K562 (cell line): ENCODE measurements around the gene ATP6V0E2. TPM values are rescaled to one million over a fixed set of nuclear protein-coding genes. Genes with fewer than 3 reads are reported as not detected.

Experiments
- ATAC-seq: fragments of 200-7000 bp; cut with Tn5 transposase; 3 replicates; pipeline ENCODE4 v1.9.1; 2020; ENCODE audit warnings: moderate library complexity
- BruUV-seq: library from RNA; stranded (reverse); fragments of 400-500 nt; replicated peaks from 2 replicates; lab custom pipeline; 2021; lab: Mats Ljungman, UMichigan
- CTCF ChIA-PET: fragments of 300-600 bp; formaldehyde crosslinking; extraction: SDS; loops from one replicate; lab custom pipeline; 2021; ENCODE audit warnings: low intra/inter-chr PET ratio; lab: Yijun Ruan, JAX
- POLR2A ChIA-PET: fragments of 300-600, 350-650 bp; sonication (Branson Sonifier 250); formaldehyde crosslinking; extraction: SDS; loops from one replicate; lab custom pipeline; 2021; ENCODE audit warnings: antibody characterized with exemption, inconsistent platforms; lab: Yijun Ruan, JAX
- DNase-seq, 4 experiments: peaks; one replicate each; pipeline versions ENCODE4 v3.0.0 to v3.0.0-alpha.2; 2011 to 2018; ENCODE audit warnings: low spot score in 3 of 4, mixed read lengths in 3 of 4; ENCODE audit errors: extremely low read depth in 1 of 4
- FAIRE-seq: peaks from 2 replicates; lab custom pipeline; 2011; peaks lifted over from hg19 to GRCh38; lab: Jason Lieb, UNC
- H2AFZ ChIP-seq: 2 replicates; pipeline ENCODE4 v1.6.0; 2011; ENCODE audit warnings: low read depth, low read length, control low read depth, inconsistent platforms
- H3K27ac ChIP-seq: fragments of 200-600 bp; 3 replicates; pipeline ENCODE4 v1.8.0; 2011; ENCODE audit warnings: low read depth, mild to moderate bottlenecking, control low read depth, inconsistent platforms, low read length, moderate library complexity, mixed read lengths; ENCODE audit errors: extremely low read depth
- H3K27me3 ChIP-seq, 2 experiments: fragments of 300-600 bp in 1 of 2; 2 replicates in 1 of 2; 3 replicates in 1 of 2; pipeline versions ENCODE4 v1.6.0 to v1.8.0; 2011; ENCODE audit warnings: inconsistent platforms in 2 of 2, low read length in 2 of 2, mild to moderate bottlenecking in 1 of 2, mixed read lengths in 1 of 2, moderate library complexity in 1 of 2; ENCODE audit not compliant: control insufficient read depth in 2 of 2, insufficient read depth in 2 of 2
- H3K36me3 ChIP-seq: fragments of 300-600 bp; 3 replicates; pipeline ENCODE4 v1.8.0; 2011; ENCODE audit warnings: mild to moderate bottlenecking, low read length, inconsistent platforms; ENCODE audit not compliant: control insufficient read depth, insufficient read depth
- H3K4me1 ChIP-seq, 2 experiments: fragments of 200-600 bp in 1 of 2; replicated peaks in 1 of 2; 2 replicates in 1 of 2; 3 replicates in 1 of 2; pipeline versions ENCODE4 v1.5.1 to v1.8.0; 2011; ENCODE audit warnings: inconsistent platforms in 2 of 2, low read length in 2 of 2, mild to moderate bottlenecking in 1 of 2, mixed read lengths in 1 of 2, moderate library complexity in 1 of 2; ENCODE audit not compliant: control insufficient read depth in 2 of 2, insufficient read depth in 2 of 2
- H3K4me2 ChIP-seq: 2 replicates; pipeline ENCODE4 v1.6.1; 2011; ENCODE audit warnings: low read length, control low read depth, inconsistent platforms, mixed read lengths; ENCODE audit not compliant: insufficient read depth
- H3K4me3 ChIP-seq: fragments of 200-600 bp; sonication (generic), shearing (Covaris generic); 2 replicates; pipeline ENCODE4 v1.5.1; 2016; ENCODE audit warnings: control low read depth, inconsistent platforms
- H3K79me2 ChIP-seq: fragments of 200-600 bp; 3 replicates; pipeline ENCODE4 v1.8.0; 2011; ENCODE audit warnings: low read length, inconsistent platforms; ENCODE audit not compliant: control insufficient read depth, insufficient read depth
- H3K9ac ChIP-seq, 2 experiments: 2 replicates each; pipeline versions ENCODE4 v1.6.0 to v1.6.1; 2011; ENCODE audit warnings: low read depth in 2 of 2, low read length in 2 of 2, control low read depth in 1 of 2, inconsistent platforms in 1 of 2, mild to moderate bottlenecking in 1 of 2, mixed read lengths in 1 of 2; ENCODE audit not compliant: insufficient read depth in 1 of 2
- H3K9me1 ChIP-seq: one replicate; pipeline ENCODE4 v1.6.0; 2011; ENCODE audit warnings: inconsistent platforms, mild to moderate bottlenecking, low read length, moderate library complexity; ENCODE audit not compliant: control insufficient read depth, insufficient read depth
- H3K9me3 ChIP-seq: replicated peaks from 2 replicates; pipeline ENCODE4 v1.5.1; 2011; ENCODE audit warnings: low read depth, low read length, inconsistent platforms; ENCODE audit not compliant: control insufficient read depth, insufficient read depth
- H4K20me1 ChIP-seq: replicated peaks from 2 replicates; pipeline ENCODE4 v1.6.1; 2011; ENCODE audit warnings: low read length, inconsistent platforms, mixed read lengths; ENCODE audit not compliant: control insufficient read depth, insufficient read depth
- CBFA2T3 ChIP-seq: fragments of 450-650 bp; IDR thresholded peaks from 2 replicates; pipeline ENCODE4 v1.6.1; 2017
- CTCF ChIP-seq, 3 experiments: IDR thresholded peaks in 2 of 3; conservative IDR thresholded peaks in 1 of 3; 2 replicates each; pipeline ENCODE4 v1.5.1; 2011 to 2012; ENCODE audit warnings: low read length in 3 of 3, mild to moderate bottlenecking in 3 of 3, control low read depth in 2 of 3, improper control_type of control experiment in 1 of 3, inconsistent platforms in 1 of 3, low read depth in 1 of 3, mixed read lengths in 1 of 3, moderate library complexity in 1 of 3; ENCODE audit not compliant: insufficient read depth in 2 of 3
- DACH1 ChIP-seq: fragments of 450-650 bp; IDR thresholded peaks from 2 replicates; pipeline ENCODE4 v1.6.1; 2018; ENCODE audit not compliant: partially characterized antibody
- KDM1A ChIP-seq, 2 experiments: fragments of 450-650 bp; IDR thresholded peaks; 2 replicates each; pipeline ENCODE4 v1.6.1; 2016; ENCODE audit warnings: mild to moderate bottlenecking in 2 of 2
- RAD21 ChIP-seq, 2 experiments: fragments of 250-450 bp in 1 of 2; fragments of 450-650 bp in 1 of 2; sonication (Bioruptor Pico) in 1 of 2; formaldehyde crosslinking in 1 of 2; IDR thresholded peaks in 1 of 2; conservative IDR thresholded peaks in 1 of 2; 2 replicates each; pipeline versions ENCODE4 v1.4.0 to v1.8.0; 2020 to 2022; ENCODE audit warnings: mild to moderate bottlenecking in 2 of 2, moderate library complexity in 1 of 2
- RAD51 ChIP-seq: fragments of 450-650 bp; IDR thresholded peaks from 2 replicates; pipeline ENCODE4 v1.7.1; 2016; ENCODE audit warnings: low read depth, mild to moderate bottlenecking, borderline replicate concordance
- SIX5 ChIP-seq, 2 experiments: IDR thresholded peaks; 2 replicates each; pipeline ENCODE4 v1.6.1; 2011; ENCODE audit warnings: low read length in 2 of 2, borderline replicate concordance in 1 of 2, low read depth in 1 of 2, mild to moderate bottlenecking in 1 of 2, moderate library complexity in 1 of 2; ENCODE audit not compliant: insufficient read depth in 1 of 2
- ZHX1 ChIP-seq: fragments of 150-350 bp; conservative IDR thresholded peaks from 2 replicates; pipeline ENCODE4 v1.6.1; 2014; ENCODE audit warnings: low read length
- ZNF24 ChIP-seq: fragments of 450-650 bp; IDR thresholded peaks from 2 replicates; pipeline ENCODE4 v1.6.1; 2016
- WGBS: fragments of 100-300 bp; shearing (Covaris generic); methylation state at CpG from one replicate; pipeline ENCODE4 v1.1.6; 2016; ENCODE audit warnings: low coverage, mixed read lengths; ENCODE audit not compliant: insufficient coverage; ENCODE audit errors: missing lambda C conversion rate; 5-methylcytosine and 5-hydroxymethylcytosine counted together
- in situ Hi-C: fragments of 300-500 bp; cut with MboI; formaldehyde crosslinking; loops from 4 replicates; pipeline ENCODE4 v1.15.0; 2018; ENCODE audit warnings: inconsistent platforms, mixed read lengths
- intact Hi-C: fragments of 100-400 bp; cut with micrococcal nuclease; formaldehyde crosslinking; loops from 2 replicates; pipeline ENCODE4 v1.14.2; 2022
- polyA plus RNA-seq, 8 experiments: library from polyadenylated mRNA; depleted of rRNA in 4 of 8; stranded (reverse) in 5 of 8; unstranded in 3 of 8; fragments of >200 nt; fragmentation: Nextera tagmentation in 2 of 8; fragmentation: Illumina TruSeq in 1 of 8; extraction: Ambion mirVana in 2 of 8; extraction: Trizol in 1 of 8; gene quantifications; 2 replicates each; pipeline versions ENCODE4 v1.2.1 to v1.2.3, GENCODE V29; 2011 to 2014; ENCODE audit warnings: inconsistent platforms in 1 of 8, missing spikeins in 1 of 8
- total RNA-seq, 7 experiments: library from RNA; depleted of rRNA in 6 of 7; stranded (reverse); fragments of >200 nt in 6 of 7; fragmentation: Illumina TruSeq in 2 of 7; extraction: Trizol in 2 of 7; gene quantifications; 2 replicates each; pipeline versions ENCODE4 v1.2.1 to v1.2.3, GENCODE V29; 2011 to 2021; ENCODE audit warnings: low replicate concordance in 1 of 7

ATP6V0E2 gene
- total and polyA plus RNA-seq, 9 of the 15 experiments (the other 6 are each of a cell fraction or from before 2014, with no cell fraction given): 0.55 to 18.5 (median 10.9) TPM

GRCh38 chr7:149846436-149847046 lies 27.2 kb upstream of the ATP6V0E2 start:
- 31% methylated on average over 3 of the region's 3 CpGs for WGBS
- H3K9ac ChIP-seq: no peak overlapping the region
- no peak overlapping the region for H3K4me2 ChIP-seq
- H3K79me2 ChIP-seq: no peaks in the 10 kb centered on the region
- no peak overlapping the region for H3K27ac ChIP-seq
- H3K27me3 ChIP-seq: peaks cover 73 to 76% of the 10 kb centered on the region in 2 experiments
- H3K9me1 ChIP-seq: no peaks in the 10 kb centered on the region
- FAIRE-seq: no peak
- H4K20me1 ChIP-seq: peaks cover 15% of the 10 kb centered on the region; the same call in 1 of the 2 replicates
- peak; percentile 15; the same call in 1 of the 2 replicates for TF ChIP-seq CBFA2T3
- peak; percentile 96 for TF ChIP-seq ZNF24
- TF ChIP-seq RAD51: no peak
- peak; percentile 24 for TF ChIP-seq DACH1
- peak in 1 of 2 experiments; percentile 8; a peak in 1 of 4 replicates for TF ChIP-seq KDM1A (IDR thresholded peaks at IDR 0.05)
- TF ChIP-seq, all 486 proteins: peak for 4
- ATAC-seq: no peak
- no peak overlapping the region for H2AFZ ChIP-seq
- POLR2A ChIA-PET: interaction anchor here (1.3 kb wide), 1 partner anchor 15 kb away, joined by 3 read pairs; no protein-coding TSS in a partner anchor
- H3K36me3 ChIP-seq: no peaks in the 10 kb centered on the region
- no TSS peak for BruUV-seq
- intact Hi-C loops (no loop called here), in situ Hi-C loops (no loop called here)
- H3K4me3 ChIP-seq: no peak overlapping the region
- no peaks in the 10 kb centered on the region for H3K9me3 ChIP-seq
- DNase-seq: no peak
- CTCF ChIA-PET: no interaction called here
- H3K4me1 ChIP-seq: peaks cover 0 to 4% of the 10 kb centered on the region in 2 experiments; a peak in 1 of 5 replicates

GRCh38 chr7:149849174-149849573 lies 24.6 kb upstream of the ATP6V0E2 start:
- Histone ChIP-seq H3K9ac (no peak overlapping the region), H3K4me2 (no peak overlapping the region), H3K36me3 (no peaks in the 10 kb centered on the region), H3K4me1 (peaks cover 0 to 1% of the 10 kb centered on the region in 2 experiments; a peak in 1 of 5 replicates)
- CTCF ChIA-PET: interaction anchor here (0.7 to 1.8 kb wide), 3 partner anchors 42 to 180 kb away, joined by 3 to 13 read pairs (median 4); no protein-coding TSS in a partner anchor
- TF ChIP-seq SIX5 (IDR thresholded peaks at IDR 0.05; ENCODE audit: borderline replicate concordance in 1 of 2, insufficient read depth in 1 of 2, low read depth in 1 of 2, low read length in 2 of 2) (no peak), ZHX1 (no peak), CTCF (IDR thresholded peaks at IDR 0.05 in 2 of 3, conservative IDR thresholded peaks at IDR 0.05 in 1 of 3; ENCODE audit: insufficient read depth in 2 of 3, low read depth in 1 of 3, low read length in 3 of 3) (peak; percentile 54 to 72 (median 72)), RAD21 (CRISPR knock-in tag; conservative IDR thresholded peaks at IDR 0.05 in 1 of 2, IDR thresholded peaks at IDR 0.05 in 1 of 2) (peak in 1 of 2 experiments; percentile 54; a peak in 3 of 4 replicates)
- TF ChIP-seq, all 486 proteins: peak for 2
- peak; percentile 59 for ATAC-seq
- Histone ChIP-seq H3K27ac (no peak overlapping the region), H3K4me3 (no peak overlapping the region), H2AFZ (no peak overlapping the region), H3K79me2 (no peaks in the 10 kb centered on the region), H3K9me1 (no peaks in the 10 kb centered on the region), H3K9me3 (no peaks in the 10 kb centered on the region), H3K27me3 (peaks cover 59 to 68% of the 10 kb centered on the region in 2 experiments), H4K20me1 (0 out of 2 replicates have a peak, but pooled peaks cover 12% of the 10 kb centered on the region)
- intact Hi-C loops (loop anchor here (2.0 kb wide), 1 partner anchor 42 kb away; no protein-coding TSS in a partner anchor), in situ Hi-C loops (no loop called here)
- FAIRE-seq: no peak
- no peak for DNase-seq
- BruUV-seq: no TSS peak
- POLR2A ChIA-PET: interaction anchor here (0.7 to 3.5 kb wide), 4 partner anchors 10 to 57 kb away, joined by 3 to 29 read pairs (median 4); partner anchors contain the start of gene ZNF862
- WGBS: 1% methylated on average over 6 of the region's 6 CpGs
